ENCODE results near the gene MAP2K6.

DNA sequence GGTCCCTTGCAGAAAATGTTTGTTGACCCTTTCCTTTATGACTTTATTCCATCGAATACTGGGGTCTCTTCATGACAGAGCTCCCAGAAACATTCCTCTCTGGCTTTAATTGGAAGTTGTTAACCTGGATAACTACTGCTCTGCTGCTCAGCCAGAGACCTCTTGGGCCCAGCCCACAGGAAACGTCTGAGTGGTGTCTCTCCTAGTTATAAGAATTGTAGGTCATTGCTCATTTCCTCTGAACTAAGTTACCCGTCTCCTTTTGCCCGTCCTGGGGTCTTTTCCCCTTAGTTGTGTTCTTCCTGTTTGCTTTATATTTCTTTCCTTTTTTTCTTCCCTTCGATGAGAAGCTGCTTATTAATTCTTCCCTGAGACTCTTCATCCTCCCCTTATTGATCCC is 9.0 kb downstream of the MAP2K6 start:
- no peak for TF ChIP-seq ZNF274 (IDR thresholded peaks at IDR 0.05; ENCODE audit: insufficient read depth, insufficient read length)
- TF ChIP-seq, protein P1, sequence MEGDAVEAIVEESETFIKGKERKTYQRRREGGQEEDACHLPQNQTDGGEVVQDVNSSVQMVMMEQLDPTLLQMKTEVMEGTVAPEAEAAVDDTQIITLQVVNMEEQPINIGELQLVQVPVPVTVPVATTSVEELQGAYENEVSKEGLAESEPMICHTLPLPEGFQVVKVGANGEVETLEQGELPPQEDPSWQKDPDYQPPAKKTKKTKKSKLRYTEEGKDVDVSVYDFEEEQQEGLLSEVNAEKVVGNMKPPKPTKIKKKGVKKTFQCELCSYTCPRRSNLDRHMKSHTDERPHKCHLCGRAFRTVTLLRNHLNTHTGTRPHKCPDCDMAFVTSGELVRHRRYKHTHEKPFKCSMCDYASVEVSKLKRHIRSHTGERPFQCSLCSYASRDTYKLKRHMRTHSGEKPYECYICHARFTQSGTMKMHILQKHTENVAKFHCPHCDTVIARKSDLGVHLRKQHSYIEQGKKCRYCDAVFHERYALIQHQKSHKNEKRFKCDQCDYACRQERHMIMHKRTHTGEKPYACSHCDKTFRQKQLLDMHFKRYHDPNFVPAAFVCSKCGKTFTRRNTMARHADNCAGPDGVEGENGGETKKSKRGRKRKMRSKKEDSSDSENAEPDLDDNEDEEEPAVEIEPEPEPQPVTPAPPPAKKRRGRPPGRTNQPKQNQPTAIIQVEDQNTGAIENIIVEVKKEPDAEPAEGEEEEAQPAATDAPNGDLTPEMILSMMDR (IDR thresholded peaks at IDR 0.05 in 2 of 3, conservative IDR thresholded peaks at IDR 0.05 in 1 of 3; ENCODE audit: control insufficient read depth in 2 of 3, extremely low read depth in 1 of 3, insufficient read depth in 1 of 3, low read depth in 3 of 3, low read length in 3 of 3): no peak
- TF ChIP-seq SP1 (IDR thresholded peaks at IDR 0.05; ENCODE audit: low read depth, low read length): no peak
- TF ChIP-seq, protein P2, sequence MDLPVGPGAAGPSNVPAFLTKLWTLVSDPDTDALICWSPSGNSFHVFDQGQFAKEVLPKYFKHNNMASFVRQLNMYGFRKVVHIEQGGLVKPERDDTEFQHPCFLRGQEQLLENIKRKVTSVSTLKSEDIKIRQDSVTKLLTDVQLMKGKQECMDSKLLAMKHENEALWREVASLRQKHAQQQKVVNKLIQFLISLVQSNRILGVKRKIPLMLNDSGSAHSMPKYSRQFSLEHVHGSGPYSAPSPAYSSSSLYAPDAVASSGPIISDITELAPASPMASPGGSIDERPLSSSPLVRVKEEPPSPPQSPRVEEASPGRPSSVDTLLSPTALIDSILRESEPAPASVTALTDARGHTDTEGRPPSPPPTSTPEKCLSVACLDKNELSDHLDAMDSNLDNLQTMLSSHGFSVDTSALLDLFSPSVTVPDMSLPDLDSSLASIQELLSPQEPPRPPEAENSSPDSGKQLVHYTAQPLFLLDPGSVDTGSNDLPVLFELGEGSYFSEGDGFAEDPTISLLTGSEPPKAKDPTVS (IDR thresholded peaks at IDR 0.05; ENCODE audit: low read depth, low read length): no peak
- no peak for TF ChIP-seq EP300 (IDR thresholded peaks at IDR 0.05; ENCODE audit: borderline replicate concordance in 1 of 2, control insufficient read depth in 1 of 2, low read depth in 2 of 2, low read length in 2 of 2)
- no peak for TF ChIP-seq EZH2 (IDR thresholded peaks at IDR 0.05; ENCODE audit: borderline replicate concordance, control insufficient read depth, low read depth, low read length)
- no peak for TF ChIP-seq TCF12 (IDR thresholded peaks at IDR 0.05; ENCODE audit: low read depth, low read length)
- no peak for TF ChIP-seq EGR1 (IDR thresholded peaks at IDR 0.05; ENCODE audit: borderline replicate concordance in 1 of 2, low read depth in 2 of 2, low read length in 2 of 2)
- TF ChIP-seq CHD4 (IDR thresholded peaks at IDR 0.05): no peak
- TF ChIP-seq, protein P3, sequence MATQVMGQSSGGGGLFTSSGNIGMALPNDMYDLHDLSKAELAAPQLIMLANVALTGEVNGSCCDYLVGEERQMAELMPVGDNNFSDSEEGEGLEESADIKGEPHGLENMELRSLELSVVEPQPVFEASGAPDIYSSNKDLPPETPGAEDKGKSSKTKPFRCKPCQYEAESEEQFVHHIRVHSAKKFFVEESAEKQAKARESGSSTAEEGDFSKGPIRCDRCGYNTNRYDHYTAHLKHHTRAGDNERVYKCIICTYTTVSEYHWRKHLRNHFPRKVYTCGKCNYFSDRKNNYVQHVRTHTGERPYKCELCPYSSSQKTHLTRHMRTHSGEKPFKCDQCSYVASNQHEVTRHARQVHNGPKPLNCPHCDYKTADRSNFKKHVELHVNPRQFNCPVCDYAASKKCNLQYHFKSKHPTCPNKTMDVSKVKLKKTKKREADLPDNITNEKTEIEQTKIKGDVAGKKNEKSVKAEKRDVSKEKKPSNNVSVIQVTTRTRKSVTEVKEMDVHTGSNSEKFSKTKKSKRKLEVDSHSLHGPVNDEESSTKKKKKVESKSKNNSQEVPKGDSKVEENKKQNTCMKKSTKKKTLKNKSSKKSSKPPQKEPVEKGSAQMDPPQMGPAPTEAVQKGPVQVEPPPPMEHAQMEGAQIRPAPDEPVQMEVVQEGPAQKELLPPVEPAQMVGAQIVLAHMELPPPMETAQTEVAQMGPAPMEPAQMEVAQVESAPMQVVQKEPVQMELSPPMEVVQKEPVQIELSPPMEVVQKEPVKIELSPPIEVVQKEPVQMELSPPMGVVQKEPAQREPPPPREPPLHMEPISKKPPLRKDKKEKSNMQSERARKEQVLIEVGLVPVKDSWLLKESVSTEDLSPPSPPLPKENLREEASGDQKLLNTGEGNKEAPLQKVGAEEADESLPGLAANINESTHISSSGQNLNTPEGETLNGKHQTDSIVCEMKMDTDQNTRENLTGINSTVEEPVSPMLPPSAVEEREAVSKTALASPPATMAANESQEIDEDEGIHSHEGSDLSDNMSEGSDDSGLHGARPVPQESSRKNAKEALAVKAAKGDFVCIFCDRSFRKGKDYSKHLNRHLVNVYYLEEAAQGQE (IDR thresholded peaks at IDR 0.05; ENCODE audit: low read depth, low read length): no peak
- TF ChIP-seq SIN3A (IDR thresholded peaks at IDR 0.05; ENCODE audit: low read depth, low read length): no peak
